MV-4-11 (cell line): ENCODE data around the gene SF1.

ENCODE experiments used
- DNase-seq: peaks from one replicate; lab custom pipeline; 2025; lab: John Stamatoyannopoulos, UW

SF1 gene

DNA sequence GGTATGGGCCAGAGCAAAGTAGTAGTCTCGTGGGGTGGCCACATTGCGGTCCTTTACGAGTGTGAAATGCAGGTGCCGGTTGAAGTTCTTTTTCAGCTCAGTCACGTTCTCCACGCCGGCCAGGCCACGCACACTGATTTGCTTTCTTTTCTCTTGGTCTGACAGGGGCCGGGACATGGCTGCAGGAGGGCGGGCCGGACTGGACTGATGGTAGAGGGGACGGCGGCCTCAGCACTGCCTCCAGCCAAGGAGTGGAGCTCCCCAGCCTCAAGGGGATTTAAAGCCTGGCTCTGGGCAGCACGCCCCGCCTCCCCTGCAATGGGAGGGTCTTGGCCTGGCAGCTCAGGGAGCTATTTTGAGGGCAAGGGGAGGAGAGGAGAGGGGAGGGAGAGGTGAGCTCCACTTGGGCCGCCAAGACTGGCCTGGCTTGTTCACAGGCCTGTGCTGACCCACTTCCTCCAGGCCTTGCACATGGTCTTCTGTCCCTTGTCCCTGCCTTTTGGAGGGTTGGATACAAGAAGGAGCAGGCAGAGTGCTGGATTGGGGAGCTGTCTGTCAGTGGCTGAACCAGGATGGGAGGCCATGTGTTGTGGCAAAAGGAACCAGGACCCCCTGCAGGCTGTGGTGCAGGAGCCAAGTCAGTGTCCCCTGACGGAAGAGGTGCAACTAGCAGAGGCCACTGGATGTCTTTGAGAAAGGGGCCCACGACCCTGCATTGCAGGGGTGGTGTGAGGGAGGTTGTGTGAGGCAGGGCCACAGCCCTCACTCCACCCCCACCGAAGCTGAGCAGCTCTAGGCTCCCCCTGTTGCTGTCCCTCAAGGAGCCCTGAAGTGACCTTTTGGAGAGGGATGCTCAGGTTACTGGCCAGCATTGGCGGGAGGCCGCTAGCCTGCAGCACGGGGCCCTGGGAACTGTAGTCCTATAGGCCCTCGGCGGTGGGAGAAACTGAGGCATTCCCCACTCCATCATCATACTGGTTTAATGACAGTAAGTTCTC is 18.3 kb downstream of the SF1 start, which contains the start of gene PYGM:
TSS of gene PYGM (minus strand) at position 253 of the 998 bp plus-strand sequence. CDS start at position 177, 76 bp downstream.
- no peak for DNase-seq

GRCh38 chr11:64759131-64759721 is 19.1 kb downstream of the SF1 start:
- DNase-seq, result no peak

DNA sequence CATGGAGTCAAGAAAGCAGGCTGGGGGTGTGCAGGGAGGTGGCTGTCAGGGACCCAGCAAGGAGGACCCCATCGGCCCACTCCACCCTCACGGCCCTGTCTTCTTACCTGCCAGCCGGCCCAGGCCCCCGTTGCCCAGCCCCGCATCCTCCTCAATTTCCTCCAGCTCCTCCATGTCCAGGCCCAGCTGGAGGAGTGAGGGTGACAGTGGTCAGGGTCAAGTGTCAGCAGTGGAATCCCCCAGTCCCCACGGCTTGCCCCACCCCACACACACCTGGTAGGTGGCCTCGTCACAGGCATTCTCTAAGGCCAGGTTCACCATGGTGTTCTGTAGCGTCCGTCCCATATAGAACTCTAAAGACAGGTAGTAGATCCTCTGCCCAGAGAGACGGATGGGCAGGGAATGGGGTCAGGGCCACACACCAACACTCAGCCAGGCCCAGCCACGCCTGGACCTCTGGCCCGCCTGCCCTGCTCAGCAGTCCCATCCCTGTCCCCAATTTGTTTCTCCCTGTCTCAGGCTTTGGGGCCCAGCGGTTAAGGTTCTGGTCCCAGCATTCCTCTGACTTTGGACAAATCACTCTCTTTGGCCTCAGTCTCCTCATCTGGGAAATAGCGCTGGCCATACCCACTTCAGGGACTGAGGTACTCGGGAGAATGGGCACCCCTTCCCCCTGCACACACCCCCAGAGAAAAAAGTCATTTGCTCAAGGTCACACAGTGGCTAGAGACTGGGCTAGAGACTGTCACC is 19.8 kb downstream of the SF1 start:
- DNase-seq, result no peak

DNA sequence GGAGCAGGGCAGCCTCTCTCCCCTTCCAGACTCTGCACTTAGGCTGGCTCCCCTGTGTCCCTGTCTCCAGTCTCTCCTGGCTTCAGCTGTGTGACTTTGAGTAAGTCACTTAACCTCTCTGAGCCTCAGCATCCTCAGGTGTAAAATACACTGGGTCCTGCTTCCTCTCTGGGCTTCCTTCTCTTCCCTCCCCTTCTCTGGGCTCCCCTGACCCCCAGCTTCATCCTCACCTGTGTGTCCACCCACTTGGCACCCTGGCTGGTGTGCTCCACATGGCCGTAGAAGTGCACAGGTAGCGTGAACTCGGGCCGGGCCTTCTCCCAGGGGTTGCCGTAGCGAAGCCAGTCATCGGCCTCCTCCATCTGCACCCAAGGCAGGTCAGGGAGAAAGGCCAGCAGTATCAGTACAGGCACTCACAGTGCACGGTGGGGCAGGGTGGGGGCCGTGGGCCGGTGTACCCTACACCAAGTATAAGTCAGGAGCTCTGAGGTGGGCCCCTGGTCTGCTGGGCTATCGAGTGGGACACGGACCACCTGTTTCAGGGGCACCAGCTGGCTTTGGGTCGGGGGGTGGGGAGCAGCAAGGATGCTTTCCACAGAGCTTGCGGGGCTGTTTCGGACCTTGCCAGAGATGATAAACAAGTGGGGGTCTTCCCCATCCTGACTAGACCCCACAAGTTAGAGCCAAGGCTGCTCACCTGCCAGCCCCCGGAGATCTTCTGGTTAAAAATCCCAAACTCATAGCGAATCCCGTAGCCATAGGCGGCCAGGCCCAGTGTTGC is 20.6 kb downstream of the SF1 start:
- no peak for DNase-seq

GRCh38 chr11:64755681-64756361 is 22.5 kb downstream of the SF1 start:
- DNase-seq, result no peak

DNA sequence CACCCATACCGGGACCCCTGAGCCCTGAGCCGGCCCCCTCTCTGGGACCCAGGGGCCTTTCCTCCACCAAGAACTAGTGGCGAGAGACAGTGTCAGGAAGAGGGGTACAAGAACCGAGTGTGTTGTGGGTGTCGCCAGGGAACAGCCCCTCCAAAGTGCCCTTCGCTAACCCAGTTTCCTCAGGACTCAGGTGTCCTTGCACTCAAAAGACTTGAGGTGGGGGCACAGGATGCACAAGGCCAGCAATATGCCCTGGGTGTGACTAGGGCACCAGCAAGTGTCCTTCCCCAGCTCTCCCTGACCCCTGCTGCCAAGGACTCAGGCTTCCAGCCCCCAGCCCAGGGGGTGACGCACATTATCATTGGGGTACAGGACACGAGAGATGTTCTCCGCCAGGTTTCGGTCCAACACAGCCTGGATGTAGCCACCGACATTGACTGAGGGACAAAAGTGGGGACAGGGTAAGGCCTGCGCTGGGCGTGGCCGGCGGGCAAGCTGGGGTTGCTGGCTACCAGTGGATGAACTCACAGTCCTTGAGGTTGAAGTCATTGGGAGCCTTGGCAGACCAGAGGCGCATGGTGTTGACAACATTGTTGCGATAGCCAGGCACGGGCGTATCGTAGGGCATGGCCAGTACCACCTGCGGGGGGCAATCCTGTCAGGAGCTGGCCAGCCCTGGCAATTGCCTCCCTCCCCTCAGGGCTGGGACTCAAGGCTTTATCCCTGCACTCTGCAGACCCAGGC is 23.3 kb downstream of the SF1 start:
- DNase-seq, result no peak

DNA sequence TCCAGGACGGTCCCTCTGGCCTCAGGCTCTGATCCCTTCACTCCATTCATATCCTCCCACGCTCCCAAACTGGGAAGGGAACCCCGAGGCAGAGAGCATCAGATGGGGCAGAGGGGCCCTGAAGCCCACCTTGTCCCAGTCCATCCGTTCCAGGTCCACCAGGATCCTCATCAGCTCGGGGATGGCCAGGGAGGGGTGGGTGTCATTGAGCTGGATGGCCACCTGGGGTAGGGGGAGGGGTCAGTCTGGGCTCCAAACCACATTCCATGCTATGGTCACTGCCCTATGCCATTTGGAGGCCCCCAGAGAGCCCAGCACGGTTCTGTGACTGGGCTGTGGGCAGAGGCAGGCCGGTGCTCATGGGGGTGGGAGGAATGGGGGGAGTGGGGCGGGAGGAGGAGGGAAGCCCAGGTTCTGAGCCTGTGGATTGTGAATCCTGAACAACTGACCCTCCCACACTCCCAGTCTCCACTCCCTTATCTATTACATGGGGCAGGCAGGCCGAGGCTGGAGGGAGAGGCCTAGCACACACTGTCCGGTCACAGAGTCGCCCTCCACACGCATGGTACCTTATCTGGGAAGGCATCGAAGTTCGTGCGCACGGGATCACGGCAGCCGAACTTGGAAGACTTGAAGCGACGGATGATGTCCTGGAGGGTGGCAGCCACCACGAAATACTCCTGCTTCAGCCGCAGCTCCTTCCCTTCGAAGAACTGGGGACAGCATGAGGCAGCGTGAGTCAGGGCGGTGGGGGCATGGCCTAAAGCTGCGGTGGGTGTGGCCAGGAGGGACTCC is 24.0 kb downstream of the SF1 start:
- DNase-seq, result no peak

- DNase-seq, result no peak
Measured at GRCh38 chr11:64753380-64754123, 24.8 kb downstream of the SF1 start.

- DNase-seq, result no peak
Measured at GRCh38 chr11:64753019-64753379, 25.3 kb downstream of the SF1 start.

DNA sequence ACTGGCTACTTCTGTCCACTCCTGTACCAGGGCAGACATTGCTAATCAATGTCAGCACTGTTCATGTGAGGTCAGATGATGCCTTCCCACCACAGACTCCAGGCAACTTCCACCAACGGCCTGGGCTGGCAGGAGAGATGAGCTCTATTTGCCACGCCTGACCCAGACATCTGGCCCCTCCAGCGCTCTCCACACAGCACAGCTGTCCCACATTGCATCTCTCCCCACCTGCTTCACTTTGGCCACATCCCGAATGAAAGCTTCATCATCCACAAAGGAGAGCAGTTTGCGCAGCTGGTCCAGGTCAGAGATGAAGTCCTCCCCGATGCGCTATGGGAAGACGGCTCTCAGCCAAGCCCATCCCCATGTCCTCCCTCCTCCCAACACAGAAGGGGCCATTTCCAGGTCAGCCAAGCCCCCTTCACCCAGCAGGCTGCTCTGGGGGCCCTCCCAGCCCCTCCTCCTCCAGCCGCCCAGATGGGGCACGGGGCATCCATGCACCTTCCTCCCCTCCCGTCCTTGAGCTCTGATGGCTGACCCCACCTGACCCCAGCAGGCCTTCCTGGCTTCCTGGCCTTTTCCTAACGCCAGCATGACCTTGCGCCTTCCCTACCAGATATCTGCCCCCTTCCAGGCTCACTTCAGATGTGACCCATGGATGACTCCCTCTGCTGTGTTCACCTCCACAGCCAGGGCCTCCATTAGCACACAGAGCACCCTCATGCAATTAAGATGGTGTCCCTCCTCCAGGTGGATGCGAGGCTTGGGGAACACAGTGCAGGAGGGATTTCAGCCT is 26.0 kb downstream of the SF1 start:
- no peak for DNase-seq

- DNase-seq, result no peak
Measured at GRCh38 chr11:64751580-64751979, 26.8 kb downstream of the SF1 start.

DNA sequence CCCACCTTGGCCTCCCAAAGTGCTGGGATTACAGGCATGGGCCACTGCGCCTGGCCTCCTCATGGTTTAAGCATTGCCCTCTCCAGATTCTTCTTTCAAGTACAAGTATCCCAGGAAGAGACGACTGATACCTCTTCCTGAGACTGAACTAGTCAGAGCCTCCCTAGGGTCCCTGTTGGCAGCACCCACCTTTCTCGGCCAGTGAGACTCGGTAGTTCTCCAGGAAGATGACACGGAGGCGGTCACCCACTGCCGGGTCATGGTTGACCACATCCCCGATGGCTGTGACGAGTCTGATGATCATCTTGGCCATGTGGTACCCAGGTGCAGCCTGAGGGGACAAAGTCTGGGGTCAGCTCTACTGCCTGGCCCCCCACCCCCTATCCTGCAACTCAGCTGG is 27.2 kb downstream of the SF1 start:
- no peak for DNase-seq

GRCh38 chr11:64750361-64751054 is 27.8 kb downstream of the SF1 start:
- no peak for DNase-seq

GRCh38 chr11:64747961-64748665 is 30.2 kb downstream of the SF1 start:
- no peak for DNase-seq

GRCh38 chr11:64746486-64746885 is 31.9 kb downstream of the SF1 start:
- no peak for DNase-seq

GRCh38 chr11:64745521-64746328 is 32.6 kb downstream of the SF1 start:
- peak; percentile 82 for DNase-seq
